HEK293 (cell line): ENCODE data around the gene BRAT1.

Source experiments
- AEBP2 ChIP-seq: fragments of 450-650 bp; formaldehyde crosslinking; IDR thresholded peaks from 2 replicates; pipeline ENCODE4 v1.5.1; 2016; ENCODE audit warnings: missing biosample characterization, missing genetic modification characterization, borderline replicate concordance
- BCL11A ChIP-seq: fragments of 450-650 bp; formaldehyde crosslinking; IDR thresholded peaks from 2 replicates; pipeline ENCODE4 v1.5.1; 2016; ENCODE audit warnings: low read depth, missing biosample characterization, missing genetic modification characterization
- FEZF1 ChIP-seq: fragments of 450-650 bp; formaldehyde crosslinking; IDR thresholded peaks from 2 replicates; pipeline ENCODE4 v1.5.1; 2016; ENCODE audit warnings: missing biosample characterization, missing genetic modification characterization
- KLF8 ChIP-seq: fragments of 450-650 bp; formaldehyde crosslinking; IDR thresholded peaks from 2 replicates; pipeline ENCODE4 v1.5.1; 2016; ENCODE audit warnings: missing biosample characterization, missing genetic modification characterization
- OSR2 ChIP-seq: fragments of 450-650 bp; formaldehyde crosslinking; IDR thresholded peaks from 2 replicates; pipeline ENCODE4 v1.5.1; 2016; ENCODE audit warnings: missing biosample characterization, missing genetic modification characterization
- RBAK ChIP-seq: fragments of 450-650 bp; formaldehyde crosslinking; IDR thresholded peaks from 2 replicates; pipeline ENCODE4 v1.5.1; 2016; ENCODE audit warnings: missing biosample characterization, missing genetic modification characterization
- ZBTB20 ChIP-seq: fragments of 450-650 bp; formaldehyde crosslinking; IDR thresholded peaks from 2 replicates; pipeline ENCODE4 v1.5.1; 2016; ENCODE audit warnings: missing biosample characterization, missing genetic modification characterization
- ZBTB8A ChIP-seq: fragments of 450-650 bp; formaldehyde crosslinking; IDR thresholded peaks from 2 replicates; pipeline ENCODE4 v1.5.1; 2016; ENCODE audit warnings: missing biosample characterization, missing genetic modification characterization
- ZFHX2 ChIP-seq: fragments of 450-650 bp; formaldehyde crosslinking; conservative IDR thresholded peaks from 2 replicates; pipeline ENCODE4 v1.5.1; 2016; ENCODE audit warnings: missing biosample characterization, missing genetic modification characterization
- ZNF146 ChIP-seq: fragments of 450-650 bp; formaldehyde crosslinking; IDR thresholded peaks from 2 replicates; pipeline ENCODE4 v1.5.1; 2016; ENCODE audit warnings: missing biosample characterization, missing genetic modification characterization
- ZNF221 ChIP-seq: fragments of 450-650 bp; formaldehyde crosslinking; IDR thresholded peaks from 2 replicates; pipeline ENCODE4 v1.5.1; 2017; ENCODE audit warnings: missing biosample characterization, missing genetic modification characterization, borderline replicate concordance
- ZNF248 ChIP-seq: fragments of 450-650 bp; formaldehyde crosslinking; IDR thresholded peaks from 2 replicates; pipeline ENCODE4 v1.5.1; 2017; ENCODE audit warnings: missing biosample characterization, missing genetic modification characterization
- ZNF391 ChIP-seq: fragments of 450-650 bp; formaldehyde crosslinking; IDR thresholded peaks from 2 replicates; pipeline ENCODE4 v1.5.1; 2016; ENCODE audit warnings: low read depth, missing biosample characterization, missing genetic modification characterization, borderline replicate concordance
- ZNF423 ChIP-seq: fragments of 450-650 bp; formaldehyde crosslinking; IDR thresholded peaks from 2 replicates; pipeline ENCODE4 v1.5.1; 2016; ENCODE audit warnings: missing biosample characterization, missing genetic modification characterization
- ZNF426 ChIP-seq: fragments of 450-650 bp; formaldehyde crosslinking; IDR thresholded peaks from 2 replicates; pipeline ENCODE4 v1.5.1; 2017; ENCODE audit warnings: missing biosample characterization, missing genetic modification characterization, mild to moderate bottlenecking, inconsistent platforms, moderate library complexity
- ZNF501 ChIP-seq: fragments of 450-650 bp; formaldehyde crosslinking; IDR thresholded peaks from 2 replicates; pipeline ENCODE4 v1.5.1; 2016; ENCODE audit warnings: missing biosample characterization, missing genetic modification characterization
- ZNF704 ChIP-seq: fragments of 450-650 bp; formaldehyde crosslinking; IDR thresholded peaks from 2 replicates; pipeline ENCODE4 v1.5.1; 2016; ENCODE audit warnings: missing biosample characterization, missing genetic modification characterization
- ZNF776 ChIP-seq: fragments of 450-650 bp; formaldehyde crosslinking; IDR thresholded peaks from 2 replicates; pipeline ENCODE4 v1.5.0; 2017; ENCODE audit warnings: missing biosample characterization, missing genetic modification characterization, borderline replicate concordance
- ZNF791 ChIP-seq: fragments of 450-650 bp; formaldehyde crosslinking; IDR thresholded peaks from 2 replicates; pipeline ENCODE4 v1.5.1; 2016; ENCODE audit warnings: missing biosample characterization, missing genetic modification characterization
- ZNF830 ChIP-seq: fragments of 450-650 bp; IDR thresholded peaks from 2 replicates; pipeline ENCODE4 v1.5.0; 2018; ENCODE audit warnings: missing biosample characterization, missing genetic modification characterization, low read depth, mild to moderate bottlenecking, moderate library complexity
- ZNF843 ChIP-seq: fragments of 450-650 bp; formaldehyde crosslinking; IDR thresholded peaks from 2 replicates; pipeline ENCODE4 v1.5.1; 2016; ENCODE audit warnings: missing biosample characterization, missing genetic modification characterization
- TF ChIP-seq, protein P1 (sequence below): fragments of 450-650 bp; formaldehyde crosslinking; optimal IDR thresholded peaks from 2 replicates; pipeline ENCODE3; 2016; ENCODE audit warnings: missing biosample characterization, mild to moderate bottlenecking, missing genetic modification characterization
- TF ChIP-seq, protein P2 (sequence below): fragments of 450-650 bp; formaldehyde crosslinking; IDR thresholded peaks from 2 replicates; pipeline ENCODE4 v1.5.1; 2016; ENCODE audit warnings: missing biosample characterization, missing genetic modification characterization
- TF ChIP-seq, protein P3 (sequence below): fragments of 450-650 bp; formaldehyde crosslinking; IDR thresholded peaks from 2 replicates; pipeline ENCODE4 v1.5.1; 2016; ENCODE audit warnings: missing biosample characterization, missing genetic modification characterization, borderline replicate concordance
- TF ChIP-seq, protein P4 (sequence below): fragments of 450-650 bp; formaldehyde crosslinking; IDR thresholded peaks from 2 replicates; pipeline ENCODE4 v1.5.1; 2016; ENCODE audit warnings: missing biosample characterization, missing genetic modification characterization

BRAT1 gene

DNA sequence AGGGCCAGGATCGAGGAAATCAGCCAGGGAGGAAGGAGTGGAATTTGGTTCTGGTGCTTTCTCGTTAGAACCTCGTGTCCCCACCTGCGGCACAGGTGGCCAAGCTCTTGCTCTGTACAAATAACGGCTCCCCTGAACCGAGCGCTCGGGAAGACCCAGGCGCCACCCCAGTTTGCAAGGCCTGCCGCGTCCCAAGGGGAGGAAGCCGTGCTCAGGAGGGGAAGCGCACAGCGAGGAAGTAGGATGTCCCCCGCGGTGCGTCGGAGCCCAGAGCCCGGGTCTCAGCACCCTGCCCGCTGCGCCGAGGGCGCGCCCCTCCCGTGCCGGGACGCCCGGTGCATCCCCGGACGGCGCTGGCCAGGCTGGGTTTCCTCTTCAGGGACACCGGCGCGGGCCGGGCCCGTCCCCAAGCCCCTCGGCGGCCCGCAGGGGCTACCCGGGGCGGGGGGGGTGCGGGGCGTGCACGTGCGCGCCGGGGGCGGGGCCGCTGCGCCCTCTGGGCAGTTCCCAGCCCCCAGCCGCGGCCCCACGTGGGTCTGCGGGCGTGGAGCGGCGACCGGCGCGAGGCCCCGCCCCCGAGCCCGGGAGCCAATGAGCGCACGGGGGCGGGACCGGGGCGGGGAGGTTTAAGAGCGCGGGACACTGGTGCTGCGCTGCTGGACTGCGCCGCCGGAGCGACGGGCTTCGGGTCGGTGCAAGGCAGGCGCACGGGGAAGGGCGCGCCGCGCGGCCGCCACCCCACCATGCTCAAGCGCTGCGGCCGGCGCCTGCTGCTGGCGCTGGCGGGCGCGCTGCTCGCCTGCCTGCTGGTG is 36.0 kb downstream of the BRAT1 start, which contains the start of gene LFNG (continued):
- TF ChIP-seq FEZF1 (tag by site-specific recombination), result no peak
- peak; percentile 71; the same call in 1 of the 2 replicates for TF ChIP-seq ZBTB20
- TF ChIP-seq ZNF391 (tag by site-specific recombination), result no peak
- TF ChIP-seq RBAK (tag by site-specific recombination), result no peak
- no peak for TF ChIP-seq ZNF501
- TF ChIP-seq ZNF146 (tag by site-specific recombination), result no peak
- no peak for TF ChIP-seq KLF8 (tag by site-specific recombination)
- TF ChIP-seq AEBP2, result no peak
- TF ChIP-seq ZNF248 (tag by site-specific recombination), result no peak
- 0 out of 2 replicates have a peak, but pooled peaks have one; percentile 33 for TF ChIP-seq ZNF423 (tag by site-specific recombination)
- no peak for TF ChIP-seq ZFHX2 (tag by site-specific recombination)
- TF ChIP-seq ZNF830 (tag by site-specific recombination), result no peak
- no peak for TF ChIP-seq ZNF843 (tag by site-specific recombination)
- no peak for TF ChIP-seq ZNF704
- no peak for TF ChIP-seq ZNF791
- TF ChIP-seq, protein P1, sequence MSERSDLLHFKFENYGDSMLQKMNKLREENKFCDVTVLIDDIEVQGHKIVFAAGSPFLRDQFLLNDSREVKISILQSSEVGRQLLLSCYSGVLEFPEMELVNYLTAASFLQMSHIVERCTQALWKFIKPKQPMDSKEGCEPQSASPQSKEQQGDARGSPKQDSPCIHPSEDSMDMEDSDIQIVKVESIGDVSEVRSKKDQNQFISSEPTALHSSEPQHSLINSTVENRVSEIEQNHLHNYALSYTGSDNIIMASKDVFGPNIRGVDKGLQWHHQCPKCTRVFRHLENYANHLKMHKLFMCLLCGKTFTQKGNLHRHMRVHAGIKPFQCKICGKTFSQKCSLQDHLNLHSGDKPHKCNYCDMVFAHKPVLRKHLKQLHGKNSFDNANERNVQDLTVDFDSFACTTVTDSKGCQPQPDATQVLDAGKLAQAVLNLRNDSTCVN (tag by site-specific recombination), result peak; percentile 41
- TF ChIP-seq, protein P2, sequence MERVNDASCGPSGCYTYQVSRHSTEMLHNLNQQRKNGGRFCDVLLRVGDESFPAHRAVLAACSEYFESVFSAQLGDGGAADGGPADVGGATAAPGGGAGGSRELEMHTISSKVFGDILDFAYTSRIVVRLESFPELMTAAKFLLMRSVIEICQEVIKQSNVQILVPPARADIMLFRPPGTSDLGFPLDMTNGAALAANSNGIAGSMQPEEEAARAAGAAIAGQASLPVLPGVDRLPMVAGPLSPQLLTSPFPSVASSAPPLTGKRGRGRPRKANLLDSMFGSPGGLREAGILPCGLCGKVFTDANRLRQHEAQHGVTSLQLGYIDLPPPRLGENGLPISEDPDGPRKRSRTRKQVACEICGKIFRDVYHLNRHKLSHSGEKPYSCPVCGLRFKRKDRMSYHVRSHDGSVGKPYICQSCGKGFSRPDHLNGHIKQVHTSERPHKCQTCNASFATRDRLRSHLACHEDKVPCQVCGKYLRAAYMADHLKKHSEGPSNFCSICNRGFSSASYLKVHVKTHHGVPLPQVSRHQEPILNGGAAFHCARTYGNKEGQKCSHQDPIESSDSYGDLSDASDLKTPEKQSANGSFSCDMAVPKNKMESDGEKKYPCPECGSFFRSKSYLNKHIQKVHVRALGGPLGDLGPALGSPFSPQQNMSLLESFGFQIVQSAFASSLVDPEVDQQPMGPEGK, result 0 out of 2 replicates have a peak, but pooled peaks have one; percentile 19
- TF ChIP-seq ZBTB8A (tag by site-specific recombination), result 0 out of 2 replicates have a peak, but pooled peaks have one; percentile 12
- TF ChIP-seq, protein P3, sequence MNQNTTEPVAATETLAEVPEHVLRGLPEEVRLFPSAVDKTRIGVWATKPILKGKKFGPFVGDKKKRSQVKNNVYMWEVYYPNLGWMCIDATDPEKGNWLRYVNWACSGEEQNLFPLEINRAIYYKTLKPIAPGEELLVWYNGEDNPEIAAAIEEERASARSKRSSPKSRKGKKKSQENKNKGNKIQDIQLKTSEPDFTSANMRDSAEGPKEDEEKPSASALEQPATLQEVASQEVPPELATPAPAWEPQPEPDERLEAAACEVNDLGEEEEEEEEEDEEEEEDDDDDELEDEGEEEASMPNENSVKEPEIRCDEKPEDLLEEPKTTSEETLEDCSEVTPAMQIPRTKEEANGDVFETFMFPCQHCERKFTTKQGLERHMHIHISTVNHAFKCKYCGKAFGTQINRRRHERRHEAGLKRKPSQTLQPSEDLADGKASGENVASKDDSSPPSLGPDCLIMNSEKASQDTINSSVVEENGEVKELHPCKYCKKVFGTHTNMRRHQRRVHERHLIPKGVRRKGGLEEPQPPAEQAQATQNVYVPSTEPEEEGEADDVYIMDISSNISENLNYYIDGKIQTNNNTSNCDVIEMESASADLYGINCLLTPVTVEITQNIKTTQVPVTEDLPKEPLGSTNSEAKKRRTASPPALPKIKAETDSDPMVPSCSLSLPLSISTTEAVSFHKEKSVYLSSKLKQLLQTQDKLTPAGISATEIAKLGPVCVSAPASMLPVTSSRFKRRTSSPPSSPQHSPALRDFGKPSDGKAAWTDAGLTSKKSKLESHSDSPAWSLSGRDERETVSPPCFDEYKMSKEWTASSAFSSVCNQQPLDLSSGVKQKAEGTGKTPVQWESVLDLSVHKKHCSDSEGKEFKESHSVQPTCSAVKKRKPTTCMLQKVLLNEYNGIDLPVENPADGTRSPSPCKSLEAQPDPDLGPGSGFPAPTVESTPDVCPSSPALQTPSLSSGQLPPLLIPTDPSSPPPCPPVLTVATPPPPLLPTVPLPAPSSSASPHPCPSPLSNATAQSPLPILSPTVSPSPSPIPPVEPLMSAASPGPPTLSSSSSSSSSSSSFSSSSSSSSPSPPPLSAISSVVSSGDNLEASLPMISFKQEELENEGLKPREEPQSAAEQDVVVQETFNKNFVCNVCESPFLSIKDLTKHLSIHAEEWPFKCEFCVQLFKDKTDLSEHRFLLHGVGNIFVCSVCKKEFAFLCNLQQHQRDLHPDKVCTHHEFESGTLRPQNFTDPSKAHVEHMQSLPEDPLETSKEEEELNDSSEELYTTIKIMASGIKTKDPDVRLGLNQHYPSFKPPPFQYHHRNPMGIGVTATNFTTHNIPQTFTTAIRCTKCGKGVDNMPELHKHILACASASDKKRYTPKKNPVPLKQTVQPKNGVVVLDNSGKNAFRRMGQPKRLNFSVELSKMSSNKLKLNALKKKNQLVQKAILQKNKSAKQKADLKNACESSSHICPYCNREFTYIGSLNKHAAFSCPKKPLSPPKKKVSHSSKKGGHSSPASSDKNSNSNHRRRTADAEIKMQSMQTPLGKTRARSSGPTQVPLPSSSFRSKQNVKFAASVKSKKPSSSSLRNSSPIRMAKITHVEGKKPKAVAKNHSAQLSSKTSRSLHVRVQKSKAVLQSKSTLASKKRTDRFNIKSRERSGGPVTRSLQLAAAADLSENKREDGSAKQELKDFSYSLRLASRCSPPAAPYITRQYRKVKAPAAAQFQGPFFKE, result no peak
- no peak for TF ChIP-seq BCL11A
- TF ChIP-seq, protein P4, sequence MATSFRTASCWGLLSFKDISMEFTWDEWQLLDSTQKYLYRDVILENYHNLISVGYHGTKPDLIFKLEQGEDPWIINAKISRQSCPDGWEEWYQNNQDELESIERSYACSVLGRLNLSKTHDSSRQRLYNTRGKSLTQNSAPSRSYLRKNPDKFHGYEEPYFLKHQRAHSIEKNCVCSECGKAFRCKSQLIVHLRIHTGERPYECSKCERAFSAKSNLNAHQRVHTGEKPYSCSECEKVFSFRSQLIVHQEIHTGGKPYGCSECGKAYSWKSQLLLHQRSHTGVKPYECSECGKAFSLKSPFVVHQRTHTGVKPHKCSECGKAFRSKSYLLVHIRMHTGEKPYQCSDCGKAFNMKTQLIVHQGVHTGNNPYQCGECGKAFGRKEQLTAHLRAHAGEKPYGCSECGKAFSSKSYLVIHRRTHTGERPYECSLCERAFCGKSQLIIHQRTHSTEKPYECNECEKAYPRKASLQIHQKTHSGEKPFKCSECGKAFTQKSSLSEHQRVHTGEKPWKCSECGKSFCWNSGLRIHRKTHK (tag by site-specific recombination), result no peak
- no peak for TF ChIP-seq OSR2 (tag by site-specific recombination)
- TF ChIP-seq ZNF426 (tag by site-specific recombination), result no peak
- TF ChIP-seq ZNF776 (tag by site-specific recombination), result no peak
- no peak for TF ChIP-seq ZNF221 (tag by site-specific recombination)
